ENCODE measurements around the gene TOMT. TPM values are rescaled to one million over a fixed set of nuclear protein-coding genes. Genes with fewer than 3 reads are reported as not detected.

The TOMT gene
- total RNA-seq, 1 experiment from 2014 or later, result not detected

- Histone ChIP-seq H3K4me3 (ENCODE audit: low read depth in 2 of 2, low read length in 2 of 2) (no peak overlapping the region), H3K27ac (ENCODE audit: low read length) (no peak overlapping the region), H3K36me3 (ENCODE audit: control insufficient read depth, insufficient read depth, low read length) (no peaks in the 10 kb centered on the region), H3K4me1 (ENCODE audit: control insufficient read depth, insufficient read depth, low read length) (no peaks in the 10 kb centered on the region), H3K27me3 (ENCODE audit: control insufficient read depth, insufficient read depth, low read length) (peaks cover 4% of the 10 kb centered on the region; the same call in 1 of the 2 replicates), H3K9me3 (ENCODE audit: control insufficient read depth, insufficient read depth, low read depth, low read length) (no peaks in the 10 kb centered on the region)
- TF ChIP-seq POLR2AphosphoS5 (IDR thresholded peaks at IDR 0.05; ENCODE audit: low read depth, low read length) (no peak), CTCF (IDR thresholded peaks at IDR 0.05) (no peak), REST (IDR thresholded peaks at IDR 0.05; ENCODE audit: insufficient read depth in 1 of 2, low read depth in 2 of 2, low read length in 1 of 2) (no peak), TCF7L2 (IDR thresholded peaks at IDR 0.05; ENCODE audit: low read depth, low read length) (no peak), SIN3A (IDR thresholded peaks at IDR 0.05; ENCODE audit: borderline replicate concordance, insufficient read depth, low read depth, low read length) (no peak)
- no TSS peak for BruUV-seq (replicated peaks)
- in situ Hi-C loops (cut with HindIII; ENCODE audit: low pct_unique_long_range_greater_than_20kb, low sequenced_read_pairs), result no loop called here
- POLR2A ChIA-PET, result no interaction called here
- no peak for ATAC-seq
- intact Hi-C loops (cut with micrococcal nuclease; ENCODE audit: unreplicated experiment), result no loop called here
- DNase-seq (ENCODE audit: low read depth, low spot score), result no peak
- CTCF ChIA-PET, result interaction anchor here (0.5 kb wide), 1 partner anchor 359 kb away, joined by 6 read pairs; no protein-coding TSS in a partner anchor
These were observed 31.0 kb downstream of the TOMT start for GRCh38 chr11:72136684-72137262.

GRCh38 chr11:72138821-72139390 is 33.2 kb downstream of the TOMT start:
- H3K4me3 ChIP-seq (ENCODE audit: low read depth in 2 of 2, low read length in 2 of 2), result no peak overlapping the region
- intact Hi-C loops (cut with micrococcal nuclease; ENCODE audit: unreplicated experiment), result no loop called here

More at GRCh38 chr11:72138821-72139390, 33.2 kb downstream of the TOMT start:
- Histone ChIP-seq H3K9me3 (ENCODE audit: control insufficient read depth, insufficient read depth, low read depth, low read length) (no peaks in the 10 kb centered on the region), H3K4me1 (ENCODE audit: control insufficient read depth, insufficient read depth, low read length) (no peaks in the 10 kb centered on the region), H3K27ac (ENCODE audit: low read length) (no peak overlapping the region), H3K36me3 (ENCODE audit: control insufficient read depth, insufficient read depth, low read length) (no peaks in the 10 kb centered on the region), H3K27me3 (ENCODE audit: control insufficient read depth, insufficient read depth, low read length) (peaks cover 4% of the 10 kb centered on the region; the same call in 1 of the 2 replicates)
- in situ Hi-C loops (cut with HindIII; ENCODE audit: low pct_unique_long_range_greater_than_20kb, low sequenced_read_pairs), result no loop called here
- ChIA-PET CTCF (interaction anchor here (0.6 kb wide), 2 partner anchors 10 to 717 kb away, joined by 3 read pairs; no protein-coding TSS in a partner anchor), POLR2A (no interaction called here)
- no TSS peak for BruUV-seq (replicated peaks)
- ATAC-seq (no peak), DNase-seq (ENCODE audit: low read depth, low spot score) (no peak)
- TF ChIP-seq REST (IDR thresholded peaks at IDR 0.05; ENCODE audit: insufficient read depth in 1 of 2, low read depth in 2 of 2, low read length in 1 of 2), result no peak
- TF ChIP-seq SIN3A (IDR thresholded peaks at IDR 0.05; ENCODE audit: borderline replicate concordance, insufficient read depth, low read depth, low read length), result no peak
- no peak for TF ChIP-seq POLR2AphosphoS5 (IDR thresholded peaks at IDR 0.05; ENCODE audit: low read depth, low read length)
- TF ChIP-seq CTCF (IDR thresholded peaks at IDR 0.05), result no peak
- TF ChIP-seq TCF7L2 (IDR thresholded peaks at IDR 0.05; ENCODE audit: low read depth, low read length), result no peak
